ENCODE data around the gene NSF.

Gene NSF

GRCh38 chr17:46733837-46734475, 143.5 kb downstream of the NSF start:
- in situ Hi-C loops (cut with MboI; ENCODE audit: low sequenced_read_pairs, unreplicated experiment) = no loop called here
- TF ChIP-seq CTCF (IDR thresholded peaks at IDR 0.05; ENCODE audit: borderline replicate concordance, control extremely low read depth, extremely low read depth, insufficient read depth, missing control alignments) = no peak
- no peak for DNase-seq (ENCODE audit: low spot score)

- TF ChIP-seq CTCF (IDR thresholded peaks at IDR 0.05; ENCODE audit: borderline replicate concordance, control extremely low read depth, extremely low read depth, insufficient read depth, missing control alignments) = no peak
- DNase-seq (ENCODE audit: low spot score) = no peak
- in situ Hi-C loops (cut with MboI; ENCODE audit: low sequenced_read_pairs, unreplicated experiment) = no loop called here
Observed at GRCh38 chr17:46736100-46736499, 145.6 kb downstream of the NSF start.

GRCh38 chr17:46737326-46737725, 146.9 kb downstream of the NSF start:
- TF ChIP-seq CTCF (IDR thresholded peaks at IDR 0.05; ENCODE audit: borderline replicate concordance, control extremely low read depth, extremely low read depth, insufficient read depth, missing control alignments) = no peak
- no peak for DNase-seq (ENCODE audit: low spot score)
- in situ Hi-C loops (cut with MboI; ENCODE audit: low sequenced_read_pairs, unreplicated experiment) = no loop called here

GRCh38 chr17:46738544-46738943, 148.1 kb downstream of the NSF start:
- no peak for DNase-seq (ENCODE audit: low spot score)
- in situ Hi-C loops (cut with MboI; ENCODE audit: low sequenced_read_pairs, unreplicated experiment) = no loop called here
- no peak for TF ChIP-seq CTCF (IDR thresholded peaks at IDR 0.05; ENCODE audit: borderline replicate concordance, control extremely low read depth, extremely low read depth, insufficient read depth, missing control alignments)

GRCh38 chr17:46739982-46740381, 149.5 kb downstream of the NSF start:
- no peak for TF ChIP-seq CTCF (IDR thresholded peaks at IDR 0.05; ENCODE audit: borderline replicate concordance, control extremely low read depth, extremely low read depth, insufficient read depth, missing control alignments)
- in situ Hi-C loops (cut with MboI; ENCODE audit: low sequenced_read_pairs, unreplicated experiment) = loop anchor here (10.0 kb wide), 1 partner anchor 65 kb away; no protein-coding TSS in a partner anchor
- DNase-seq (ENCODE audit: low spot score) = no peak

- in situ Hi-C loops (cut with MboI; ENCODE audit: low sequenced_read_pairs, unreplicated experiment) = loop anchor here (10.0 kb wide), 1 partner anchor 64 kb away; no protein-coding TSS in a partner anchor
- no peak for DNase-seq (ENCODE audit: low spot score)
- no peak for TF ChIP-seq CTCF (IDR thresholded peaks at IDR 0.05; ENCODE audit: borderline replicate concordance, control extremely low read depth, extremely low read depth, insufficient read depth, missing control alignments)
Observed at GRCh38 chr17:46741122-46741730, 150.8 kb downstream of the NSF start.

All from GM13976 (cell line).